ACC112 (cell line): ENCODE results near the gene PYCR2.
"Not testable (repeated sequence)": the region's sequence is repeated elsewhere in the genome, so short reads cannot be mapped to it uniquely, and the experiment has no call there.

Experiments used
- H2AFZ ChIP-seq: fragments of 200-600 bp; sonication (generic); one replicate; pipeline ENCODE4 v1.6.0; 2017; ENCODE audit warnings: antibody characterized with exemption, low read length; ENCODE audit not compliant: unreplicated experiment
- H3K27ac ChIP-seq: fragments of 200-600 bp; sonication (generic); 2 replicates; pipeline ENCODE4 v1.5.1; 2014; ENCODE audit warnings: low read depth, mild to moderate bottlenecking, antibody characterized with exemption, low read length, moderate library complexity
- H3K27me3 ChIP-seq: fragments of 200-600 bp; sonication (generic); 2 replicates; pipeline ENCODE4 v1.6.1; 2014; ENCODE audit warnings: mild to moderate bottlenecking, antibody characterized with exemption, low read length, moderate library complexity, mixed read lengths; ENCODE audit not compliant: insufficient read depth
- H3K36me3 ChIP-seq: fragments of 200-600 bp; sonication (generic); 2 replicates; pipeline ENCODE4 v1.6.1; 2016; ENCODE audit warnings: mild to moderate bottlenecking, antibody characterized with exemption, low read length, moderate library complexity, mixed read lengths; ENCODE audit not compliant: insufficient read depth
- H3K4me1 ChIP-seq: fragments of 200-600 bp; sonication (generic); one replicate; pipeline ENCODE4 v1.6.1; 2016; ENCODE audit warnings: low read length, mixed read lengths; ENCODE audit not compliant: insufficient read depth, unreplicated experiment, control insufficient read depth
- H3K4me3 ChIP-seq: fragments of 200-600 bp; sonication (generic); 2 replicates; pipeline ENCODE4 v1.5.1; 2014; ENCODE audit warnings: mild to moderate bottlenecking, low read depth, low read length
- H3K79me2 ChIP-seq: fragments of 200-600 bp; sonication (generic); one replicate; pipeline ENCODE4 v1.6.0; 2016; ENCODE audit warnings: low read length; ENCODE audit not compliant: control insufficient read depth, unreplicated experiment, insufficient read depth

PYCR2 gene

DNA sequence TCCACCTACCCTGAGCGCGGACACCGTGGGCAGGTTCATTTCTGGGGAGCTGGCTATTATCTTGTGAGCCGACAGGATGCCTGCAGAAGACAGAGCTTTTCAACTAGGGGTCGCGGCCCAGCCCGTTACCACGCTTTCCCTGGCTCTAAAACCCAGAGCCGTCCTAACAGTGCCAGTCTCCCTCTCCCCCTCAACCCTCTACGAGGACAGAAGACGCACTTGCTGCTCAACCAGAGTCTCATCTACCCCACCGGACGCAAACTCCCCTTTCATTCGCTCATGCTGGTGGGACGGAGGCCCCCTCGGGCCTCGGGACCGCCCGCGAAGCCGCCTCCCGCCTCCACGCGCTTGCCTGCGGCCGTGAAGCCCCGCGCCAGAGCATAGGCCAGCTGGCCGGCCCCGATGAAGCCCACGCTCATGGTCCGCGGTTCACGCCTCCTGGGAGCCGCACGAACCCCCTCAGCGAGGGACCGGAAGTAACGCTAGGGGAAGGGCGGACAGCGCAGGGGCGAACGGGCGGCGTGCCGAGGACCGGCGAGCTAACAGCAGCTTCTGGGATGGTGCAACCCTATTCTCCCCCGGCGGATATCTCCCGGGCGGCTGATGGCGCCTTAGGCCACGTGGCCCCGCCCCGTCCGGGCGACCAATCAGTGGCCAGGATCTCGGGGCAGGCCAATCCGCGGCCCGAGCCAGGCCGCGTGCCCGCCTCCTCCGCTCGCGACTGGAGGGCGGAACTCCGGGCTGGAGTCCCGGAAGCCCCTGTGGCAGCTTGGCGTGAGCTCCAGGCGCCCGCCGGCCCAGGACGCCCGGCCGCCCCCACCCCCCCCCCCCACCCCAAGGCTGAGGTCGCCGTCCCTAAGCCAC is at the start of gene PYCR2:
TSS of gene PYCR2 (minus strand) at position 559 of the 864 bp plus-strand sequence. CDS start at position 419, 140 bp downstream.
- Histone ChIP-seq H3K79me2 (peaks cover 26% of the 10 kb centered on the region), H2AFZ (peak within 1 kb of the TSS; percentile 76), H3K4me1 (peaks cover 16% of the 10 kb centered on the region)

GRCh38 chr1:225973158-225973557 is 49.1 kb upstream of the PYCR2 start:
- Histone ChIP-seq H2AFZ (no peak overlapping the region), H3K4me1 (no peaks in the 10 kb centered on the region), H3K79me2 (no peaks in the 10 kb centered on the region), H3K27me3 (no peaks in the 10 kb centered on the region), H3K27ac (no peak overlapping the region), H3K4me3 (no peak overlapping the region), H3K36me3 (no peaks in the 10 kb centered on the region)

More for the DNA sequence above, at the start of gene PYCR2:
- no peaks in the 10 kb centered on the region for H3K27me3 ChIP-seq
- H3K36me3 ChIP-seq, result no peaks in the 10 kb centered on the region
- H3K4me3 ChIP-seq, result peak within 1 kb of the TSS; percentile 99
- peak within 1 kb of the TSS; percentile 76 for H3K27ac ChIP-seq

- H3K27me3 ChIP-seq, result no peaks in the 10 kb centered on the region
- no peaks in the 10 kb centered on the region for H3K4me1 ChIP-seq
- no peaks in the 10 kb centered on the region for H3K36me3 ChIP-seq
- no peaks in the 10 kb centered on the region for H3K79me2 ChIP-seq
- no peak overlapping the region for H2AFZ ChIP-seq
- H3K4me3 ChIP-seq, result no peak overlapping the region
- no peak overlapping the region for H3K27ac ChIP-seq
Observed at GRCh38 chr1:225972344-225973152, 48.5 kb upstream of the PYCR2 start.

DNA sequence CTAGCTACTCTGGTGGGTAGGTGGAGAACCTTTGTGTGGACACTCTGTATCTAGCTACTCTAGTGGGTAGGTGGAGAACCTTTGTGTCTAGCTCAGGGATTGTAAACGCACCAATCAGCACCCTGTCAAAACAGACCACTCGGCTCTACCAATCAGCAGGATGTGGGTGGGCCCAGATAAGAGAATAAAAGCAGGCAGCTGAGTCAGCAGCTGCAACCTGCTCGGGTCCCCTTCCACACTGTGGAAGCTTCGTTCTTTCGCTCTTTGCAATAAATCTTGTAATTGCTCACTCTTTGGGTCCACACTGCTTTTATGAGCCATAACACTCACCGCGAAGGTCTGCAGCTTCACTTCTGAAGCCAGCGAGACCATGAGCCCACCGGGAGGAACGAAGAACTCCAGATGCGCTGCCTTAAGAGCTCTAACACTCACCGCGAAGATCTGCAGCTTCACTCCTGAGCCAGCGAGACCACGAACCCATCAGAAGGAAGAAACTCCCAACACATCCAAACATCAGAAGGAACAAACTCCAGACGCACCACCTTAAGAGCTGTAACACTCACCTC is 46.6 kb upstream of the PYCR2 start:
- not testable (repeated sequence) for H3K4me3 ChIP-seq, H3K36me3 ChIP-seq, H3K27ac ChIP-seq, H2AFZ ChIP-seq, H3K4me1 ChIP-seq, H3K79me2 ChIP-seq, H3K27me3 ChIP-seq

DNA sequence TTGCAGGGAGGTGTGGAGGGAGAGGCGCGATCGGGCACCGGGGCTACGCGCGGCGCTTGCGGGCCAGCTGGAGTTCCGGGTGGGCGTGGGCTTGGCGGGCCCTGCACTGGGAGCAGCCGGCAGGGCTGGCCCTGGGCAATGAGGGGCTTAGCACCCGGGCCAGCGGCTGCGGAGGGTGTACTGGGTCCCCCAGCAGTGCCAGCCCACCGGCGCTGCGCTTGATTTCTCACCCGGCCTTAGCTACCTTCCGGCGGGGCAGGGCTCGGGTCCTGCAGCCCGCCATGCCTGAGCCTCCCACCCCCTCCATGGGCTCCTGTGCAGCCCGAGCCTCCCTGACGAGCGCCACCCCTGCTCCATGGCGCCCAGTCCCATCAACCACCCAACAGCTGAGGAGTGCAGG is 45.7 kb upstream of the PYCR2 start:
- H3K4me1 ChIP-seq, H3K27me3 ChIP-seq, H3K36me3 ChIP-seq, H2AFZ ChIP-seq, H3K27ac ChIP-seq, H3K4me3 ChIP-seq, H3K79me2 ChIP-seq: not testable (repeated sequence)

DNA sequence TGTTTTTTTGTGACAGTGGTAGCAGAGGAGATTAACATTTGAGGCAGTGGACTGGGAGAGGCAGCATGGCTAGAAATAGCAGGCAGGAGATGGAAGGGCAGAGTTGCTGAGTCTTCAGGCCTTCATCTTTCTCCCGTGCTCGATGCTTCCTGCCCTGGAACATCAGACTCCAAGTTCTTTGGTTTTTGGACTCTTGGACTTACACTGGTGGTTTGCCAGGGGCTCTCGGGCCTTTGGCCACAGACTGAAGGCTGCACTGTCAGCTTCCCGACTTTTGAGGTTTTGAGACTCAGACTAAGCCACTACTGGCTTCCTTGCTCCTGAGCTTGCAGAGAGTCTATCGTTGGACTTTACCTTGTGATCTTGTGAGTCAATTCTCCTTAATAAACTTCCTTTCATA is 41.2 kb upstream of the PYCR2 start:
- H3K36me3 ChIP-seq, result no peaks in the 10 kb centered on the region
- peaks cover 8% of the 10 kb centered on the region; the same call in 1 of the 2 replicates for H3K27me3 ChIP-seq
- H3K4me1 ChIP-seq, result no peaks in the 10 kb centered on the region
- H3K27ac ChIP-seq, result no peak overlapping the region
- H3K4me3 ChIP-seq, result no peak overlapping the region
- H2AFZ ChIP-seq, result no peak overlapping the region
- H3K79me2 ChIP-seq, result no peaks in the 10 kb centered on the region

- H3K79me2 ChIP-seq, result no peaks in the 10 kb centered on the region
- no peaks in the 10 kb centered on the region for H3K4me1 ChIP-seq
- peaks cover 8% of the 10 kb centered on the region; the same call in 1 of the 2 replicates for H3K27me3 ChIP-seq
- no peak overlapping the region for H2AFZ ChIP-seq
- no peak overlapping the region for H3K27ac ChIP-seq
- no peak overlapping the region for H3K4me3 ChIP-seq
- no peaks in the 10 kb centered on the region for H3K36me3 ChIP-seq
Observed at GRCh38 chr1:225963735-225964530, 39.9 kb upstream of the PYCR2 start.

DNA sequence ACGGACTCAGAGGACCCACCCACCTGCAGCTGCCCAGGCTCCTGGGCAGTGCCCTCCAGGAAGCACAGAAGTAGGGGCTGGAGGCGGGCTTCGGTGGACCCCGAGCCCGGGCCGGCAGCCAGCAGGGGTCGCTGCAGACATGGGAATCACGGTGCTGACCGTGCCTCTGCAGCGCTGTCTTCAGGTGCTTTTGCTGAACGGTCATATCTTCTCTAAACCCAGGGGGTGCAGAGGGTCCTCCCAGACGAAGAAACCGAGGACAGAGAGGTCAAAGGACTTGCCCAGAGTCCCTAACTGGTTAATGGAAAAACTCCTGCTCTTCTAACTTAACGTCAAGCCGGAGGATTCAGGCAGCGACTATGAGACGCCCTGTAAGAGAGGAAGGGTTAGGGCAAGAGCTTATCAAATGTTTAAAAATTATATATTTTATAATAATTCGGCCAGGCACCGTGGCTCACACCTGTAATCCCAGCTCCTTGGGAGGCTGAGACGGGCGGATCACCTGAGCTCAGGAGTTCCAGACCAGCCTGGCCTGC is 38.5 kb upstream of the PYCR2 start:
- no peaks in the 10 kb centered on the region for H3K36me3 ChIP-seq
- H3K27me3 ChIP-seq, result peaks cover 8% of the 10 kb centered on the region; the same call in 1 of the 2 replicates
- no peaks in the 10 kb centered on the region for H3K4me1 ChIP-seq
- no peaks in the 10 kb centered on the region for H3K79me2 ChIP-seq
- no peak overlapping the region for H2AFZ ChIP-seq
- H3K27ac ChIP-seq, result no peak overlapping the region
- no peak overlapping the region for H3K4me3 ChIP-seq

GRCh38 chr1:225961659-225962439 is 37.8 kb upstream of the PYCR2 start:
- H3K4me3 ChIP-seq, result no peak overlapping the region
- H2AFZ ChIP-seq, result no peak overlapping the region

More at GRCh38 chr1:225961659-225962439, 37.8 kb upstream of the PYCR2 start:
- Histone ChIP-seq H3K4me1 (no peaks in the 10 kb centered on the region), H3K79me2 (no peaks in the 10 kb centered on the region), H3K27ac (no peak overlapping the region), H3K27me3 (peaks cover 8% of the 10 kb centered on the region; the same call in 1 of the 2 replicates), H3K36me3 (no peaks in the 10 kb centered on the region)
